Right lobe of liver (tissue), 6 donors: ENCODE results near the gene AKAP8L. TPM values are rescaled to one million over a fixed set of nuclear protein-coding genes. Genes with fewer than 3 reads are reported as not detected.

Source experiments
- ATAC-seq, 4 donors: fragments of 200-7000 bp; cut with Tn5 transposase; one replicate each; pipeline ENCODE4 v1.9.1; 2020; ENCODE audit warnings: mild to moderate bottlenecking in 4 of 4, moderate library complexity in 4 of 4
- DNase-seq, 3 donors: peaks; one replicate each; pipeline ENCODE4 v3.0.0-alpha.2; 2020
- H3K27ac ChIP-seq, 3 donors: fragments of 200-600 bp; one replicate each; pipeline ENCODE4 v1.8.0; 2022
- H3K27me3 ChIP-seq, 2 donors: fragments of 200-600 bp; one replicate each; pipeline ENCODE4 v1.8.0; 2022
- H3K36me3 ChIP-seq, 4 donors: fragments of 200-600 bp; sonication (generic) in 1 of 4; one replicate each; pipeline versions ENCODE4 v1.5.1 to v1.8.0; 2017 to 2022; ENCODE audit warnings: control low read depth in 1 of 4
- H3K4me1 ChIP-seq, 4 donors: fragments of 200-600 bp; sonication (generic) in 1 of 4; one replicate each; pipeline versions ENCODE4 v1.5.1 to v1.8.0; 2017 to 2022; ENCODE audit warnings: control low read depth in 1 of 4
- H3K4me3 ChIP-seq, 3 donors: fragments of 200-600 bp; one replicate each; pipeline ENCODE4 v1.8.0; 2022
- H3K9me3 ChIP-seq, 4 donors: fragments of 200-600 bp; sonication (generic) in 1 of 4; one replicate each; pipeline versions ENCODE4 v1.5.1 to v1.8.0; 2017 to 2022; ENCODE audit warnings: control low read depth in 1 of 4
- POLR2A ChIP-seq: fragments of 450-650 bp; IDR thresholded peaks from one replicate; pipeline ENCODE4 v1.6.1; 2017; ENCODE audit warnings: antibody characterized with exemption, mild to moderate bottlenecking
- WGBS: methylation state at CpG from one replicate; pipeline ENCODE4 v1.1.6; 2018; ENCODE audit warnings: low coverage, low lambda C conversion rate; ENCODE audit not compliant: insufficient coverage; ENCODE audit errors: missing lambda C conversion rate; 5-methylcytosine and 5-hydroxymethylcytosine counted together
- intact Hi-C, 2 donors: fragments of 100-400 bp; cut with DNase I; formaldehyde crosslinking; loops; one replicate each; pipeline versions ENCODE4 v1.11.2 to v1.14.1; 2022
- total RNA-seq, 6 experiments: library from RNA; depleted of rRNA in 2 of 6; stranded (reverse); fragments of >200 nt in 2 of 6; fragmentation: NEBNext Ultra II Directional in 3 of 6; extraction: Animal tissue kit (Norgen Biotek cat#: 25700) in 3 of 6; gene quantifications; one replicate each; pipeline versions ENCODE4 v1.1.0 to v1.2.4, GENCODE V29; 2016 to 2023
- TF ChIP-seq, protein P1 (sequence below), 4 donors: fragments of 200-600 bp in 3 of 4; fragments of 450-650 bp in 1 of 4; IDR thresholded peaks; one replicate each; pipeline versions ENCODE4 v1.5.1 to v1.8.0; 2016 to 2022; ENCODE audit warnings: antibody characterized with exemption in 4 of 4, mild to moderate bottlenecking in 2 of 4
- donor health status: DM: no; HTN: yes; CAD: no.
- donor health status: DM: no; HTN: no; CAD: no.
- donor health status: DM: no; HTN: no; CAD: no.
- donor health status: DM: no; HTN: yes; CAD: no.
- donor health status: DM: no; HTN: yes; CAD: no.

AKAP8L gene
- total RNA-seq, 6 experiments from 2014 or later: 27.4 to 69.4 (median 49.6) TPM

DNA sequence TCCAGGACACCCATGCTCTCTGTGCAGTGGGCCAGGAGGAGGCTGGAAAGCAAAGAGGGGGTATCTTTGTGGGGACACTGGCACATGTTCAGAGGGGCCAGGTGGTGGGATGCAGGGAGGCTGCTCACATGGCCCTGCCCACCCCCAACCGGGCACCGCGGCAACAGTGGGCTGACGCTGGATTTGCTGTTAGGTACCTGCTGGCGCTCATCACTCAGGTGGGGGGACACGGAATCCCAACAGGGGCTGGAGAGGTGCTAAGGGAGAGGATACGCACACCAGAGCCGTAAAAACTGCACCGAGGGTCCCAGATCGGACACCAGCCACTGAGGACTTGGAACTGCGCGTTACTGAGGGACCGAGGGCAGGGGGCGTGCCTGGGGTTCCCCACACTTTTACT, 19.2 kb downstream of the AKAP8L start:
- Histone ChIP-seq H3K4me1 (peaks cover 0 to 6% (median 0%) of the 10 kb centered on the region in 4 donors), H3K9me3 (no peaks in the 10 kb centered on the region), H3K36me3 (peaks cover 4 to 76% (median 37%) of the 10 kb centered on the region in 4 donors), H3K4me3 (no peak overlapping the region), H3K27ac (no peak overlapping the region), H3K27me3 (no peaks in the 10 kb centered on the region)
- intact Hi-C loops: no loop called here
- TF ChIP-seq, protein P1, sequence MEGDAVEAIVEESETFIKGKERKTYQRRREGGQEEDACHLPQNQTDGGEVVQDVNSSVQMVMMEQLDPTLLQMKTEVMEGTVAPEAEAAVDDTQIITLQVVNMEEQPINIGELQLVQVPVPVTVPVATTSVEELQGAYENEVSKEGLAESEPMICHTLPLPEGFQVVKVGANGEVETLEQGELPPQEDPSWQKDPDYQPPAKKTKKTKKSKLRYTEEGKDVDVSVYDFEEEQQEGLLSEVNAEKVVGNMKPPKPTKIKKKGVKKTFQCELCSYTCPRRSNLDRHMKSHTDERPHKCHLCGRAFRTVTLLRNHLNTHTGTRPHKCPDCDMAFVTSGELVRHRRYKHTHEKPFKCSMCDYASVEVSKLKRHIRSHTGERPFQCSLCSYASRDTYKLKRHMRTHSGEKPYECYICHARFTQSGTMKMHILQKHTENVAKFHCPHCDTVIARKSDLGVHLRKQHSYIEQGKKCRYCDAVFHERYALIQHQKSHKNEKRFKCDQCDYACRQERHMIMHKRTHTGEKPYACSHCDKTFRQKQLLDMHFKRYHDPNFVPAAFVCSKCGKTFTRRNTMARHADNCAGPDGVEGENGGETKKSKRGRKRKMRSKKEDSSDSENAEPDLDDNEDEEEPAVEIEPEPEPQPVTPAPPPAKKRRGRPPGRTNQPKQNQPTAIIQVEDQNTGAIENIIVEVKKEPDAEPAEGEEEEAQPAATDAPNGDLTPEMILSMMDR (IDR thresholded peaks at IDR 0.05): no peak
- no peak for TF ChIP-seq POLR2A
- WGBS: 97% methylated on average over 6 of the region's 14 CpGs
- ATAC-seq: no peak
- DNase-seq: no peak

DNA sequence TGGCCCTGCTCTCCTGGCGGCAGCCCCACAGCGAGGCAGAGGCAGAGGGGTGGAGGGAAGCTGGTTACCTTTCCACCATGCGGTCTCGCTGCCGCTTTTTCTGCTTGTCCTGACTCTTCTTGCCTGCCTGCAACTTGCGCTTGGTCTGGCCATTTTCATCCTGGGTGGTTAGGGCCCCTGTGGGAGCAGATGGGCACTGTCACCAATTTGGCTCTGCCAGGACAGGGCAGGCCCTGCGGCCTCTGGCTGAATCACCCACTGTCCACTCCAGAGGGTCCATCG, 19.6 kb downstream of the AKAP8L start:
- intact Hi-C loops: no loop called here
- Histone ChIP-seq H3K4me1 (peaks cover 0 to 3% (median 0%) of the 10 kb centered on the region in 4 donors), H3K27ac (no peak overlapping the region), H3K9me3 (no peaks in the 10 kb centered on the region), H3K4me3 (no peak overlapping the region), H3K36me3 (peaks cover 4 to 74% (median 37%) of the 10 kb centered on the region in 4 donors), H3K27me3 (no peaks in the 10 kb centered on the region)
- TF ChIP-seq, protein P1 (IDR thresholded peaks at IDR 0.05): no peak
- TF ChIP-seq POLR2A: no peak
- no peak for DNase-seq
- ATAC-seq: no peak
- WGBS: 93% methylated on average over 3 of the region's 8 CpGs

GRCh38 chr19:15398501-15399233, 20.1 kb downstream of the AKAP8L start:
- Histone ChIP-seq H3K9me3 (no peaks in the 10 kb centered on the region), H3K27me3 (no peaks in the 10 kb centered on the region), H3K27ac (no peak overlapping the region), H3K4me3 (no peak overlapping the region), H3K4me1 (no peaks in the 10 kb centered on the region), H3K36me3 (peaks cover 4 to 71% (median 37%) of the 10 kb centered on the region in 4 donors)
- peak in 2 of 3 donors; percentile 54 to 57 for DNase-seq
- intact Hi-C loops: no loop called here
- WGBS: 87% methylated on average over 6 of the region's 50 CpGs
- peak; percentile 17 to 46 (median 36) for ATAC-seq
- TF ChIP-seq, protein P1 (IDR thresholded peaks at IDR 0.05): no peak
- no peak for TF ChIP-seq POLR2A

DNA sequence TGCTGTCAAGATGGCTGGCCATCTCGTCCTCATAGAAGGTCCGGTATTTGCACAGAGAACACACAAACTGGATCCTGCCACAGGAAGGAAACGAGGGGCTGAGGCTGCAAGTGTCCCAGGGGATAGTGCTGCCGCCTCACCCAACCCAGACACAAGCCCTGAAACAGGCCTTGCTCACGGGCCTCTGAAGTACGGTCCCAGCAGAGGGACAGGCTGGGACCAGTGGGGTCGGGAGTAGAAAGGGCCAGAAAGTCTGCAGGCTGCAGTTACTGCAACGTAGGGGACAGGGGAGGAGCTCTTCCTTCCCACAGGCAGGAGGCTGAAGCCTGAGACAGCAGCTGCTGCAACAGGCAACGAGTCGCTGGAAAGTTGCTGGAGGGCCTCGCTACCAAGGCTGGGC, 21.0 kb downstream of the AKAP8L start:
- Histone ChIP-seq H3K27ac (no peak overlapping the region), H3K4me1 (no peaks in the 10 kb centered on the region), H3K27me3 (no peaks in the 10 kb centered on the region), H3K4me3 (no peak overlapping the region), H3K9me3 (no peaks in the 10 kb centered on the region), H3K36me3 (peaks cover 4 to 71% (median 35%) of the 10 kb centered on the region in 4 donors)
- DNase-seq (no peak), ATAC-seq (no peak)
- intact Hi-C loops: no loop called here
- no peak for TF ChIP-seq POLR2A
- TF ChIP-seq, protein P1 (IDR thresholded peaks at IDR 0.05): no peak
- 84% methylated on average over 7 of the region's 11 CpGs for WGBS
